ENCODE results near the gene NCAPD3. TPM values are rescaled to one million over a fixed set of nuclear protein-coding genes. Genes with fewer than 3 reads are reported as not detected.

NCAPD3 gene
- total and polyA plus RNA-seq, 9 of the 15 experiments (the other 6 are each of a cell fraction or from before 2014, with no cell fraction given): 23.6 to 80.6 (median 58.6) TPM

GRCh38 chr11:134223836-134224709 is at the start of gene NCAPD3, which contains the start of gene VPS26B (continued):
- peak; percentile 91 for TF ChIP-seq PHF8 (IDR thresholded peaks at IDR 0.05; ENCODE audit: borderline replicate concordance, low read length)
- no peak for TF ChIP-seq ZSCAN29 (IDR thresholded peaks at IDR 0.05)
- TF ChIP-seq NCOR1 (IDR thresholded peaks at IDR 0.05): no peak
- no peak for TF ChIP-seq ZNF589 (CRISPR knock-in tag; IDR thresholded peaks at IDR 0.05; ENCODE audit: low read depth)
- peak; percentile 47 for TF ChIP-seq SAP30 (IDR thresholded peaks at IDR 0.05; ENCODE audit: borderline replicate concordance, insufficient read depth, low read depth, low read length, poor library complexity, severe bottlenecking)
- TF ChIP-seq ARID4B (CRISPR knock-in tag; IDR thresholded peaks at IDR 0.05): peak; percentile 94
- no peak for TF ChIP-seq ZNF75A (CRISPR knock-in tag; IDR thresholded peaks at IDR 0.05)
- no peak for TF ChIP-seq SAFB2 (IDR thresholded peaks at IDR 0.05; ENCODE audit: borderline replicate concordance, low read depth, low read length, severe bottlenecking)
- peak; percentile 45 for TF ChIP-seq BRD9 (IDR thresholded peaks at IDR 0.05; ENCODE audit: low read depth, partially characterized antibody)
- TF ChIP-seq GABPA (tag; conservative IDR thresholded peaks at IDR 0.05; ENCODE audit: low read depth): peak; percentile 81
- TF ChIP-seq E2F6 (IDR thresholded peaks at IDR 0.05; ENCODE audit: borderline replicate concordance in 1 of 2, extremely low read depth in 1 of 2, insufficient read depth in 1 of 2, insufficient read length in 1 of 2, low read depth in 1 of 2, low read length in 1 of 2, poor library complexity in 1 of 2, severe bottlenecking in 1 of 2): peak; percentile 80 to 91
- peak in 1 of 2 experiments; percentile 97; a peak in 2 of 4 replicates for TF ChIP-seq HDAC1 (IDR thresholded peaks at IDR 0.05)
- TF ChIP-seq ZNF707 (CRISPR knock-in tag; conservative IDR thresholded peaks at IDR 0.05): no peak
- peak; percentile 54 for TF ChIP-seq BCOR (IDR thresholded peaks at IDR 0.05)
- TF ChIP-seq, protein P1, sequence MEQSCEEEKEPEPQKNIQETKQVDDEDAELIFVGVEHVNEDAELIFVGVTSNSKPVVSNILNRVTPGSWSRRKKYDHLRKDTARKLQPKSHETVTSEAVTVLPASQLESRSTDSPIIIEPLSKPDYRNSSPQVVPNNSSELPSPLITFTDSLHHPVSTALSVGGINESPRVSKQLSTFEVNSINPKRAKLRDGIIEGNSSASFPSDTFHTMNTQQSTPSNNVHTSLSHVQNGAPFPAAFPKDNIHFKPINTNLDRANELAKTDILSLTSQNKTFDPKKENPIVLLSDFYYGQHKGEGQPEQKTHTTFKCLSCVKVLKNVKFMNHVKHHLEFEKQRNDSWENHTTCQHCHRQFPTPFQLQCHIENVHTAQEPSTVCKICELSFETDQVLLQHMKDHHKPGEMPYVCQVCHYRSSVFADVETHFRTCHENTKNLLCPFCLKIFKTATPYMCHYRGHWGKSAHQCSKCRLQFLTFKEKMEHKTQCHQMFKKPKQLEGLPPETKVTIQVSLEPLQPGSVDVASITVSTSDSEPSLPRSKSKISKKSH (CRISPR knock-in tag; IDR thresholded peaks at IDR 0.05): no peak
- TF ChIP-seq MLLT1 (IDR thresholded peaks at IDR 0.05): peak in 1 of 2 experiments; percentile 24; a peak in 1 of 4 replicates
